ENCODE results near the gene CASK. TPM values are rescaled to one million over a fixed set of nuclear protein-coding genes. Genes with fewer than 3 reads are reported as not detected.

The CASK gene
- total and polyA plus RNA-seq, 4 donors: 3.6 to 14.8 (median 6.2) TPM

DNA sequence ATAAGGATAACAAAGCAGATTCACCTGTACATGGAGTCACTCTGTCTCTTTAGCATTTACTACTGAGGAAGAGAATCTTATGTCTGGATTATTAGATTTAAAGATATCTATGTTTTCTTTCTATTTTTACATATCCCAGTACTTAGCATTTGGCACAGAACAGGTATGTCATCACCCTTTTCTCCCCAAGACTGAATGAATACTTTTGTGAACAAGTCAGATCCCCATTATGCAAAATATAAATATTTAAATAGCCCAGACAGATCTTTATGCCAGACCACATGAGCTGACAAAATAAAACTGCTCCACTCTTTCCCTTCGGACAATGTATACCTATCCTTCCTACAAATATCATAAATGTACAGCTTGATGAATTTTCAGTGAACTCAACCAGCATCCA lies 94.5 kb downstream of the CASK start:
- no peak for DNase-seq (ENCODE audit: low spot score)
- no peaks in the 10 kb centered on the region for H3K36me3 ChIP-seq (ENCODE audit: control insufficient read depth in 4 of 4, insufficient read depth in 3 of 4, low read depth in 1 of 4, low read length in 3 of 4)
- no peak overlapping the region for H3K27ac ChIP-seq (ENCODE audit: low read depth in 1 of 2, low read length in 2 of 2)
- no peaks in the 10 kb centered on the region for H3K27me3 ChIP-seq (ENCODE audit: control insufficient read depth in 4 of 4, insufficient read depth in 4 of 4, low read length in 3 of 4)
- H3K4me3 ChIP-seq (ENCODE audit: low read depth in 1 of 3, low read length in 3 of 3): no peak overlapping the region
- TF ChIP-seq, protein P1, sequence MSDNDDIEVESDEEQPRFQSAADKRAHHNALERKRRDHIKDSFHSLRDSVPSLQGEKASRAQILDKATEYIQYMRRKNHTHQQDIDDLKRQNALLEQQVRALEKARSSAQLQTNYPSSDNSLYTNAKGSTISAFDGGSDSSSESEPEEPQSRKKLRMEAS (IDR thresholded peaks at IDR 0.05): no peak
- TF ChIP-seq RXRA (IDR thresholded peaks at IDR 0.05): no peak
- TF ChIP-seq, protein P2, sequence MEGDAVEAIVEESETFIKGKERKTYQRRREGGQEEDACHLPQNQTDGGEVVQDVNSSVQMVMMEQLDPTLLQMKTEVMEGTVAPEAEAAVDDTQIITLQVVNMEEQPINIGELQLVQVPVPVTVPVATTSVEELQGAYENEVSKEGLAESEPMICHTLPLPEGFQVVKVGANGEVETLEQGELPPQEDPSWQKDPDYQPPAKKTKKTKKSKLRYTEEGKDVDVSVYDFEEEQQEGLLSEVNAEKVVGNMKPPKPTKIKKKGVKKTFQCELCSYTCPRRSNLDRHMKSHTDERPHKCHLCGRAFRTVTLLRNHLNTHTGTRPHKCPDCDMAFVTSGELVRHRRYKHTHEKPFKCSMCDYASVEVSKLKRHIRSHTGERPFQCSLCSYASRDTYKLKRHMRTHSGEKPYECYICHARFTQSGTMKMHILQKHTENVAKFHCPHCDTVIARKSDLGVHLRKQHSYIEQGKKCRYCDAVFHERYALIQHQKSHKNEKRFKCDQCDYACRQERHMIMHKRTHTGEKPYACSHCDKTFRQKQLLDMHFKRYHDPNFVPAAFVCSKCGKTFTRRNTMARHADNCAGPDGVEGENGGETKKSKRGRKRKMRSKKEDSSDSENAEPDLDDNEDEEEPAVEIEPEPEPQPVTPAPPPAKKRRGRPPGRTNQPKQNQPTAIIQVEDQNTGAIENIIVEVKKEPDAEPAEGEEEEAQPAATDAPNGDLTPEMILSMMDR (IDR thresholded peaks at IDR 0.05; ENCODE audit: low read depth, low read length, missing input control): no peak
- no peak for TF ChIP-seq FOXA1 (IDR thresholded peaks at IDR 0.05)
- TF ChIP-seq TAF1 (conservative IDR thresholded peaks at IDR 0.05): no peak
- TF ChIP-seq HNF4G (IDR thresholded peaks at IDR 0.05): no peak
- TF ChIP-seq, protein P3, sequence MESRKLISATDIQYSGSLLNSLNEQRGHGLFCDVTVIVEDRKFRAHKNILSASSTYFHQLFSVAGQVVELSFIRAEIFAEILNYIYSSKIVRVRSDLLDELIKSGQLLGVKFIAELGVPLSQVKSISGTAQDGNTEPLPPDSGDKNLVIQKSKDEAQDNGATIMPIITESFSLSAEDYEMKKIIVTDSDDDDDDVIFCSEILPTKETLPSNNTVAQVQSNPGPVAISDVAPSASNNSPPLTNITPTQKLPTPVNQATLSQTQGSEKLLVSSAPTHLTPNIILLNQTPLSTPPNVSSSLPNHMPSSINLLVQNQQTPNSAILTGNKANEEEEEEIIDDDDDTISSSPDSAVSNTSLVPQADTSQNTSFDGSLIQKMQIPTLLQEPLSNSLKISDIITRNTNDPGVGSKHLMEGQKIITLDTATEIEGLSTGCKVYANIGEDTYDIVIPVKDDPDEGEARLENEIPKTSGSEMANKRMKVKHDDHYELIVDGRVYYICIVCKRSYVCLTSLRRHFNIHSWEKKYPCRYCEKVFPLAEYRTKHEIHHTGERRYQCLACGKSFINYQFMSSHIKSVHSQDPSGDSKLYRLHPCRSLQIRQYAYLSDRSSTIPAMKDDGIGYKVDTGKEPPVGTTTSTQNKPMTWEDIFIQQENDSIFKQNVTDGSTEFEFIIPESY (IDR thresholded peaks at IDR 0.05): no peak
- TF ChIP-seq JUND (IDR thresholded peaks at IDR 0.05): no peak
- TF ChIP-seq YY1 (IDR thresholded peaks at IDR 0.05): no peak
- TF ChIP-seq HNF4A (conservative IDR thresholded peaks at IDR 0.05): no peak
- TF ChIP-seq GABPA (IDR thresholded peaks at IDR 0.05 in 1 of 2, conservative IDR thresholded peaks at IDR 0.05 in 1 of 2): no peak
- TF ChIP-seq EGR1 (IDR thresholded peaks at IDR 0.05; ENCODE audit: low read depth in 2 of 2): no peak
- TF ChIP-seq RAD21 (IDR thresholded peaks at IDR 0.05): no peak
- TF ChIP-seq NR2F2 (IDR thresholded peaks at IDR 0.05): no peak
- TF ChIP-seq, protein P4, sequence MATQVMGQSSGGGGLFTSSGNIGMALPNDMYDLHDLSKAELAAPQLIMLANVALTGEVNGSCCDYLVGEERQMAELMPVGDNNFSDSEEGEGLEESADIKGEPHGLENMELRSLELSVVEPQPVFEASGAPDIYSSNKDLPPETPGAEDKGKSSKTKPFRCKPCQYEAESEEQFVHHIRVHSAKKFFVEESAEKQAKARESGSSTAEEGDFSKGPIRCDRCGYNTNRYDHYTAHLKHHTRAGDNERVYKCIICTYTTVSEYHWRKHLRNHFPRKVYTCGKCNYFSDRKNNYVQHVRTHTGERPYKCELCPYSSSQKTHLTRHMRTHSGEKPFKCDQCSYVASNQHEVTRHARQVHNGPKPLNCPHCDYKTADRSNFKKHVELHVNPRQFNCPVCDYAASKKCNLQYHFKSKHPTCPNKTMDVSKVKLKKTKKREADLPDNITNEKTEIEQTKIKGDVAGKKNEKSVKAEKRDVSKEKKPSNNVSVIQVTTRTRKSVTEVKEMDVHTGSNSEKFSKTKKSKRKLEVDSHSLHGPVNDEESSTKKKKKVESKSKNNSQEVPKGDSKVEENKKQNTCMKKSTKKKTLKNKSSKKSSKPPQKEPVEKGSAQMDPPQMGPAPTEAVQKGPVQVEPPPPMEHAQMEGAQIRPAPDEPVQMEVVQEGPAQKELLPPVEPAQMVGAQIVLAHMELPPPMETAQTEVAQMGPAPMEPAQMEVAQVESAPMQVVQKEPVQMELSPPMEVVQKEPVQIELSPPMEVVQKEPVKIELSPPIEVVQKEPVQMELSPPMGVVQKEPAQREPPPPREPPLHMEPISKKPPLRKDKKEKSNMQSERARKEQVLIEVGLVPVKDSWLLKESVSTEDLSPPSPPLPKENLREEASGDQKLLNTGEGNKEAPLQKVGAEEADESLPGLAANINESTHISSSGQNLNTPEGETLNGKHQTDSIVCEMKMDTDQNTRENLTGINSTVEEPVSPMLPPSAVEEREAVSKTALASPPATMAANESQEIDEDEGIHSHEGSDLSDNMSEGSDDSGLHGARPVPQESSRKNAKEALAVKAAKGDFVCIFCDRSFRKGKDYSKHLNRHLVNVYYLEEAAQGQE (IDR thresholded peaks at IDR 0.05): no peak
- no peak for TF ChIP-seq SP1 (IDR thresholded peaks at IDR 0.05)
- no peak overlapping the region for H3K9ac ChIP-seq (ENCODE audit: low read depth in 1 of 2, low read length in 2 of 2)
- no peaks in the 10 kb centered on the region for H3K9me3 ChIP-seq (ENCODE audit: control insufficient read depth in 4 of 4, low read length in 3 of 4)
- peaks cover 0 to 1% (median 0%) of the 10 kb centered on the region in 4 donors for H3K4me1 ChIP-seq (ENCODE audit: control insufficient read depth in 4 of 4, insufficient read depth in 4 of 4, low read length in 3 of 4)
- 100% methylated on average over 1 of the region's 1 CpG for WGBS

DNA sequence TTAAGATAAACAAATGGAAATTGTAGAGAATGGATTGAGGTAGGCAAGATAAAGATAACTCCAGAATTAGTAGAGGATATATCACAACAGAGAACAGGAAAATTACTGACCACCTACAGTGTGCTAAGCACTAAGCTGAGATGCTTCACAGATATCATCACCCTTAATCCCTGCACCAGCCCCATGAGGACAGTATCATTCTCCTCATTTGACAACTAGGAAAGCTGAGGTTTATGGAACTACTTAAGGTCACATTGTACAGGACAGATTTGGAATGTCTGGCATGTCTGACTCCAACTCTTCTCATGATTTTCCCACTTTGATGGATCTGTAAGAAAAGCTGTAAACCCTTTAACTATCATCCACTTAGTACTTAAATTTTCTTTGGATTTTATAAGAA lies 95.5 kb downstream of the CASK start:
- DNase-seq (ENCODE audit: low spot score): no peak
- Histone ChIP-seq H3K9ac (ENCODE audit: low read depth in 1 of 2, low read length in 2 of 2) (no peak overlapping the region), H3K36me3 (ENCODE audit: control insufficient read depth in 4 of 4, insufficient read depth in 3 of 4, low read depth in 1 of 4, low read length in 3 of 4) (no peaks in the 10 kb centered on the region), H3K9me3 (ENCODE audit: control insufficient read depth in 4 of 4, low read length in 3 of 4) (no peaks in the 10 kb centered on the region), H3K27me3 (ENCODE audit: control insufficient read depth in 4 of 4, insufficient read depth in 4 of 4, low read length in 3 of 4) (no peaks in the 10 kb centered on the region), H3K27ac (ENCODE audit: low read depth in 1 of 2, low read length in 2 of 2) (no peak overlapping the region), H3K4me1 (ENCODE audit: control insufficient read depth in 4 of 4, insufficient read depth in 4 of 4, low read length in 3 of 4) (peaks cover 0 to 1% (median 0%) of the 10 kb centered on the region in 4 donors), H3K4me3 (ENCODE audit: low read depth in 1 of 3, low read length in 3 of 3) (no peak overlapping the region)
- TF ChIP-seq, protein P3 (IDR thresholded peaks at IDR 0.05): no peak
- TF ChIP-seq FOXA1 (IDR thresholded peaks at IDR 0.05): no peak
- no peak for TF ChIP-seq TAF1 (conservative IDR thresholded peaks at IDR 0.05)
- TF ChIP-seq RXRA (IDR thresholded peaks at IDR 0.05): no peak
- no peak for TF ChIP-seq NR2F2 (IDR thresholded peaks at IDR 0.05)
- TF ChIP-seq, protein P2 (IDR thresholded peaks at IDR 0.05; ENCODE audit: low read depth, low read length, missing input control): no peak
